ENCODE data around the gene FRMD4A. TPM values are rescaled to one million over a fixed set of nuclear protein-coding genes. Genes with fewer than 3 reads are reported as not detected.

Gene FRMD4A
- total RNA-seq, 1 experiment from 2014 or later: 1.1 TPM

GRCh38 chr10:13820119-13820963, 510.4 kb downstream of the FRMD4A start:
- no peak for DNase-seq (ENCODE audit: low spot score)

DNA sequence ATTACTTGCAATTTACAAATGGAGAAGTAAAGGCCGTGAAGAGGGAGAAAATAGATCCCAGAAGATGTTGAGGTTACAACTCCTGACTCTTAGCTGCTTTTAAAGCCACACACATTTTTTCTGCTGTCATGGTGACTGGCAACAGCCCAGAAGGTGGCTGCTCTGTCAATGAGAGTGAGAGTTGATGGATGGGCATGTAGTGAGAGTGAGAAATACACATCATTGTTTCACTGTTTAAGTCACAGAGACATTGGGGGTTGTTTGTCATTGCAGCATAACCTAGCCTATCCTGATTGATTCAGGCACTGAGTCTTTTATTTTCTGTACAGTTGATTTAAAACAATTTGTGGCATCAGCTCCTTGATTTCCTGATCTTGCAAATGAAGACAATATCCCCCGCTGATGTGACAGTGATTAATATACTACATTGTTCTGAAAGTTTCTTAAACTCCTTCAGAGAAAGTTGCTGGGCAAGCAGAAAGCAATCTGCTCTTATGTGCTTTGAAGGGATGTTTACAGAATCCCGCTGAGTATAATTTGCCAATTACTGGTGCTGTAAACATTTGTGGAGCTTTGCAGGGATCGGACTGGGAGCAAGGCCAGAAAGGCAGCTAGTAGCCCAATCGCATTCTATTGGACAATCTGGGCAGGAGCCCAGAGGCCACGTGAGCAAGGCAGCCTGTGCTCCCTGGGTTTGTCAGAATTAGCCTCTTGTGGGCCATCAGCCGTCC, 514.4 kb downstream of the FRMD4A start:
- DNase-seq (ENCODE audit: low spot score): peak; percentile 91

DNA sequence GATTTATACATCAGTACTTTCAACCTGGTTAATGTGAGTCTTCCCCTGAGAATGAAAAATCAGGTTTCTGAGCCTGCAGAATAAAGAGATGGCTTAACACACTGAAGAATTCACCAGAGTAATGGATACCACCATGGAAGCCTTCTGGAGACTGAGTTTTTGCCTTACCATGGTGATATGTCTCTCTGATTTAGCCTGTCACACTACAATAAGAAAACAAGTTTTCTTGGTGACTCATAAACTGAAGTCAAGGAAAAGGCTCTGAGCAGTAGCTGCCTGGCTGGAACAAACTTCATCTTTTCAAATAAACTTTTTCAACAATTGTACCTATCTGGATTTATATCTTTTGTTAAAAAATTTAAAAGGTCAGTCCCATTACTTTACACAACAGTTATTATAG, 515.0 kb downstream of the FRMD4A start:
- DNase-seq (ENCODE audit: low spot score): no peak

DNA sequence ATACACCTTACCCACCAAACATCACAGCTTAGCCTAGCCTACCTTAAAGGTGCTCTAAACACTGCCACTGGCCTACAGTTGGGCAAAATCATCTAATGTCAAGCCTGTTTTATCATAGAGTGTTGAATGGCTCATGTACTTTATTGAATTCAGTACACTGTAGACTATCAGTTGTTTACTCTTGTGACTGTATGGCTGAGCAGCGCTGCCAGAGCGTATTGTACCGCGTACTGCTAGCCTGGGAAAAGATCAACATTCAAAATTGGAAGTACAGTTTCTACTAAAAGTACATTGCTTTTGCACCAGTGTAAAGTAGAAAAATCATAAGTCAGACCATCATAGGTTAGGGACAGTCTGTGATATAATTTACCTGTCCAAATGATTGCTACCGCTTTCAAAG, 517.2 kb downstream of the FRMD4A start:
- no peak for DNase-seq (ENCODE audit: low spot score)

DNA sequence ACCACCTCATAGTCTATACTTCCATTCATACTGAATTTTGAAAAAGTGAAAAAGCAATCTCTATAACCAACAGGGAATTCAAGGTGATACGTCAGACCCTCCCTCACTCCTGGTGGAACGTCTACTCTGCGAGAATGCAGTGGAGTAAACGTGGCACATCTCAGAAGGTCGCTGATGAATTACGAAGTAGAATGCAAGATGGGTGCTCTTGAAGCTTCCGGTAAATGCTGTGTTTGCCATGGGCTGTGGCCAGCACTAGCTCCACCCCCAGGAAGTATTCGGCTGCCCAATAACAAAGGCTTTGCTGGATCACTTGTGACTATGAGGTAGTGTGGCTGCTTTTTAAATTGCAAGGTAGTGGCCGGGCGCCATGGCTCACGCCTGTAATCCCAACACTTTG, 517.9 kb downstream of the FRMD4A start:
- no peak for DNase-seq (ENCODE audit: low spot score)

DNA sequence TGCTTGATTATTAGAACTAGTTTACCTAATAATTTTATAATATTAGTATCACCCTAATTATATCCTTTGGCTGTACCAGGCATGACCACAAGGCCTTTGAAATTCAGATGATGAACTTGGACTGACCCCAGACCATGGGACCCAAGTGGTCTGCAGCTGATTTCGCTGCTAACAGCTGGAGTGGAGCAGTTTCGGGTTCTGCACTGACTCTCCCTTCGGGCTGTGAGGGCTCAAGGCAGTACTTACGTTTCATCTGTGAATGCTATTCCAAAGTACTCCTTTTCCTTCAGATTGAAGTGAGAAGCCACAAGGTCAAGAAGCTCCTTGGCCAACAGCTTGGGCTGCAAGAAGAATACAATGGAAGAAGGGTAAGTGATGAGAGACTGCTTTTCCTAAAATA, 520.2 kb downstream of the FRMD4A start:
- DNase-seq (ENCODE audit: low spot score): no peak

GRCh38 chr10:13809427-13809826, 521.3 kb downstream of the FRMD4A start:
- DNase-seq (ENCODE audit: low spot score): no peak

DNA sequence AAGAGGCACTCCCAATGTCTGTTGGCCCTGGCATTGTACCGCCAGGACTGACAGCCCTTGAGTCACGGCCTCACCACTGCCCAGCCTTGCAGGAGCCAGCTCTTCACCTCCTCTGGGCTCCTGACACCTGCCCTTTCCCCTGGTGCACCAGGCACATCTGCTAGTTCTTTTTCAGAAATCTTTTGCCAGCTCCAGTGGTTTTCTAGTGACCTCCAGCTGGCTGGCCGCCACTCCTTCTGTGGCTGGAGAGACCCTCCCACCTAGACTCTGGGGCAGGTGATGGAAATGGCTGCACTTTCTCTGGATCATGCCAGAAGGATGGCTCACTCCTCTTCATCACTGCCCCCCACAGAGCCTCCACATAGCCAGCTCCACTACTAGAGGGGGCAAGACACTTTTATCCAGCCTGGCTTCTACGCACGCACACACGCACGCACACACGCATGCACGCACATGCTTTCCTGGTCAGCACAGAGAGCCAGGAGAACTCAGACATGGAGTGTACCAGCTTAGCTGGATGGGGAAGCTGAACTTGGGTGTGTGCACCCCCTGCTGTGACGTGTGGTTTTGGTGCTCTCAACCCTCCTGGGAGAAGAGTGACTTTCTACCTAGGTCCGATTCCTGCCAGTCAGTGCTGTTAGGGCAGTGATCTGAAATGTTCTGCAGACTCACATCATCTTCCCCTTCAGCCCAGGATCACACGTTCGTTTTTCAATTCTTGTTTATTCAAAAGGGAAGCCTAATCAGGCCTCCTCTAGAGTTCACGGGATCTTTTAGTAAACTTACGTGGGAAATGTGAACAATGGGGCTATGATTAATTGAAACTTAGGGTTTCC, 522.0 kb downstream of the FRMD4A start:
- no peak for DNase-seq (ENCODE audit: low spot score)

DNA sequence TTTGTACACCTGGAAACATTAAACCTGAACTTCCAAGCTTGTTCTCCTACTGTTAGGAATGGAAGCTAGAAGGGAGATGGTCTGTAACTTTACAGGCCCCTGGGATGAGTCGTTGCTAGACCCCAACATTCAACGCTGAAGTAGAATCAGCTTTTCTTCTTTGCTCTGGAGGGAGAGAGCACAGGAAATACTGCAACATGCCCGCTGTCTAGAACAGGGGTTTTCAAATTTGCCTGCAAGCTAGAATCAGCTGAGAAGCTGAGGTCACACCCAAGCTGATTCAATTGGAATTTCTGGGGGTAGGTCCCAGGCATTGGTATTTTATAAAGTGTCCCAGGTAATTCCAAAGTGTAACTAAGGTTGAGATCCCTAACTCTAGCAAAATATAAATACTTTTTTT, 524.3 kb downstream of the FRMD4A start:
- no peak for DNase-seq (ENCODE audit: low spot score)

- DNase-seq (ENCODE audit: low spot score): peak; percentile 53
Observed at GRCh38 chr10:13803566-13804554, 526.9 kb downstream of the FRMD4A start.

- DNase-seq (ENCODE audit: low spot score): no peak
Observed at GRCh38 chr10:13801907-13802288, 528.8 kb downstream of the FRMD4A start.

GRCh38 chr10:13801156-13801906, 529.4 kb downstream of the FRMD4A start:
- no peak for DNase-seq (ENCODE audit: low spot score)

DNA sequence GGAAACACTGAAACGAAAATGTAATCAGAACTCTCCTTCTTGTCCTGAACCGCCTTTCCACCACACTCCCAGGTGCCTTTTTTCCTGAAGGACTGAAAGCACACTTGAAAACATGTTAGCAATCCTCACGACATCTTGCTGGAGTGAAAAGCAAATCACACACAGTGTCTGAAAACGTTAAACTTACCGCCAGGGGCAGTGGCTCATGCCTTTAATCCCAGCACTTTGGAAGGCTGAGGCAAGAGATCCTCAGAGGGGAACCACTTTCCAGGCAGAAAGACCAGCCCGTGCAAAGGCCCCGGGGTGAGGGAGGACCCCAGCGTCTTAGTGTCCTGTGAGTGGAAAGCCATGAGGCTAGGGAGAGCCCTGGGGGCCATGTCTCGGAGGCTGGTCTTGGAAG, 533.6 kb downstream of the FRMD4A start:
- no peak for DNase-seq (ENCODE audit: low spot score)

GRCh38 chr10:13795653-13796555, 534.8 kb downstream of the FRMD4A start:
- DNase-seq (ENCODE audit: low spot score): no peak

GRCh38 chr10:13794992-13795612, 535.6 kb downstream of the FRMD4A start:
- no peak for DNase-seq (ENCODE audit: low spot score)

- DNase-seq (ENCODE audit: low spot score): no peak
Observed at GRCh38 chr10:13792006-13792405, 538.7 kb downstream of the FRMD4A start.

DNA sequence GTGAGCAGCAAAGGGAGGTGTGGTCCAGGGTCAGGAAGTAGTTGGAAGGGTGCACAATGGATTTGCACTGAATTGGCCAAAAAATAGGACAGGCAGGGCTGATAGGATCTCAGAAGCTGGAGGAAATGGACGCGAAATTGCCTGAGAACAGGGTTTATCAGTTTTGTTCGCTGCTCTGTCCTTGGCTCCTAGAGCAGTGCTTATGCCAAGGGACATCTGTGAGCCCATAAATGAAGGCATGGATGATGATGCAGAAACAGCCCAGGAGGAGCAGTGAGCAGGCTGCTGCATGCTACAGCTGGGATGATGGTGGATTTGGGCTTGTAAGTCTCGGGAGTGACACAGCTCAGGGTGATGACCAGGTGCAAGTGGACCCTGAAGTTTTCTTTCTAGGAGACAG, 539.2 kb downstream of the FRMD4A start:
- DNase-seq (ENCODE audit: low spot score): no peak

GRCh38 chr10:13790196-13790595, 540.5 kb downstream of the FRMD4A start:
- DNase-seq (ENCODE audit: low spot score): no peak

- no peak for DNase-seq (ENCODE audit: low spot score)
Observed at GRCh38 chr10:13789448-13789829, 541.3 kb downstream of the FRMD4A start.

Data from H4 (cell line).